SK-N-SH treated with all-trans-retinoic acid at 6 μM for 48 hours (cell line): ENCODE results near the gene WIPF2.

Source experiments
- BACH2 ChIP-seq: fragments of 250-450 bp; sonication (Bioruptor Pico); IDR thresholded peaks from 2 replicates; pipeline ENCODE4 v1.9.0; 2021; ENCODE audit warnings: mild to moderate bottlenecking, borderline replicate concordance
- ESRRG ChIP-seq: fragments of 250-450 bp; sonication (Bioruptor Pico); IDR thresholded peaks from 2 replicates; pipeline ENCODE4 v1.6.1; 2021; ENCODE audit warnings: mild to moderate bottlenecking
- ISL1 ChIP-seq: fragments of 250-450 bp; sonication (Bioruptor Pico); IDR thresholded peaks from 2 replicates; pipeline ENCODE4 v2.1.2; 2022; ENCODE audit warnings: mild to moderate bottlenecking, moderate library complexity
- PPARA ChIP-seq: fragments of 250-450 bp; sonication (Bioruptor Pico); IDR thresholded peaks from 2 replicates; pipeline ENCODE4 v1.5.0; 2020; ENCODE audit warnings: mild to moderate bottlenecking, borderline replicate concordance
- RARB ChIP-seq: fragments of 250-450 bp; sonication (Bioruptor Pico); IDR thresholded peaks from 2 replicates; pipeline ENCODE4 v1.8.0; 2021; ENCODE audit warnings: mild to moderate bottlenecking, moderate library complexity
- ZFP3 ChIP-seq: fragments of 250-450 bp; sonication (Bioruptor Pico); IDR thresholded peaks from 2 replicates; pipeline ENCODE4 v1.5.0; 2020; ENCODE audit warnings: mild to moderate bottlenecking, moderate library complexity
- ZNF565 ChIP-seq: fragments of 450-650 bp; formaldehyde crosslinking; conservative IDR thresholded peaks from 2 replicates; pipeline ENCODE4 v1.5.0; 2020; ENCODE audit warnings: low read depth, mild to moderate bottlenecking, moderate library complexity
- TF ChIP-seq, protein P1 (sequence below): fragments of 250-450 bp; sonication (Bioruptor Pico); IDR thresholded peaks from 2 replicates; pipeline ENCODE4 v1.5.0; 2020; ENCODE audit warnings: mild to moderate bottlenecking, moderate library complexity
- TF ChIP-seq, protein P2 (sequence below): fragments of 250-450 bp; sonication (Bioruptor Pico); IDR thresholded peaks from 2 replicates; pipeline ENCODE4 v1.8.0; 2021; ENCODE audit warnings: low read depth, mild to moderate bottlenecking, moderate library complexity, borderline replicate concordance

GRCh38 chr17:40309949-40310510 lies 90.9 kb downstream of the WIPF2 start:
- TF ChIP-seq BACH2 (CRISPR knock-in tag), result no peak
- TF ChIP-seq ESRRG (CRISPR knock-in tag), result no peak
- no peak for TF ChIP-seq RARB (CRISPR knock-in tag)
- TF ChIP-seq ZNF565, result no peak
- no peak for TF ChIP-seq ZFP3
- no peak for TF ChIP-seq PPARA (CRISPR knock-in tag)
- TF ChIP-seq, protein P1, sequence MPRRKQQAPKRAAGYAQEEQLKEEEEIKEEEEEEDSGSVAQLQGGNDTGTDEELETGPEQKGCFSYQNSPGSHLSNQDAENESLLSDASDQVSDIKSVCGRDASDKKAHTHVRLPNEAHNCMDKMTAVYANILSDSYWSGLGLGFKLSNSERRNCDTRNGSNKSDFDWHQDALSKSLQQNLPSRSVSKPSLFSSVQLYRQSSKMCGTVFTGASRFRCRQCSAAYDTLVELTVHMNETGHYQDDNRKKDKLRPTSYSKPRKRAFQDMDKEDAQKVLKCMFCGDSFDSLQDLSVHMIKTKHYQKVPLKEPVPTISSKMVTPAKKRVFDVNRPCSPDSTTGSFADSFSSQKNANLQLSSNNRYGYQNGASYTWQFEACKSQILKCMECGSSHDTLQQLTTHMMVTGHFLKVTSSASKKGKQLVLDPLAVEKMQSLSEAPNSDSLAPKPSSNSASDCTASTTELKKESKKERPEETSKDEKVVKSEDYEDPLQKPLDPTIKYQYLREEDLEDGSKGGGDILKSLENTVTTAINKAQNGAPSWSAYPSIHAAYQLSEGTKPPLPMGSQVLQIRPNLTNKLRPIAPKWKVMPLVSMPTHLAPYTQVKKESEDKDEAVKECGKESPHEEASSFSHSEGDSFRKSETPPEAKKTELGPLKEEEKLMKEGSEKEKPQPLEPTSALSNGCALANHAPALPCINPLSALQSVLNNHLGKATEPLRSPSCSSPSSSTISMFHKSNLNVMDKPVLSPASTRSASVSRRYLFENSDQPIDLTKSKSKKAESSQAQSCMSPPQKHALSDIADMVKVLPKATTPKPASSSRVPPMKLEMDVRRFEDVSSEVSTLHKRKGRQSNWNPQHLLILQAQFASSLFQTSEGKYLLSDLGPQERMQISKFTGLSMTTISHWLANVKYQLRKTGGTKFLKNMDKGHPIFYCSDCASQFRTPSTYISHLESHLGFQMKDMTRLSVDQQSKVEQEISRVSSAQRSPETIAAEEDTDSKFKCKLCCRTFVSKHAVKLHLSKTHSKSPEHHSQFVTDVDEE, result no peak
- TF ChIP-seq, protein P2, sequence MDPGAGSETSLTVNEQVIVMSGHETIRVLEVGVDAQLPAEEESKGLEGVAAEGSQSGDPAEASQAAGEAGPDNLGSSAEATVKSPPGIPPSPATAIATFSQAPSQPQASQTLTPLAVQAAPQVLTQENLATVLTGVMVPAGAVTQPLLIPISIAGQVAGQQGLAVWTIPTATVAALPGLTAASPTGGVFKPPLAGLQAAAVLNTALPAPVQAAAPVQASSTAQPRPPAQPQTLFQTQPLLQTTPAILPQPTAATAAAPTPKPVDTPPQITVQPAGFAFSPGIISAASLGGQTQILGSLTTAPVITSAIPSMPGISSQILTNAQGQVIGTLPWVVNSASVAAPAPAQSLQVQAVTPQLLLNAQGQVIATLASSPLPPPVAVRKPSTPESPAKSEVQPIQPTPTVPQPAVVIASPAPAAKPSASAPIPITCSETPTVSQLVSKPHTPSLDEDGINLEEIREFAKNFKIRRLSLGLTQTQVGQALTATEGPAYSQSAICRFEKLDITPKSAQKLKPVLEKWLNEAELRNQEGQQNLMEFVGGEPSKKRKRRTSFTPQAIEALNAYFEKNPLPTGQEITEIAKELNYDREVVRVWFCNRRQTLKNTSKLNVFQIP (CRISPR knock-in tag), result no peak
- no peak for TF ChIP-seq ISL1 (CRISPR knock-in tag)
